Activated T-helper 1 cell treated with anti-CD3 and anti-CD28 coated beads, Interleukin-2, amount 50 U/mL, for 16 hours (primary cell): ENCODE measurements around the gene ADH6.
"Not testable (repeated sequence)": the region's sequence is repeated elsewhere in the genome, so short reads cannot be mapped to it uniquely, and the experiment has no call there.

Experiments used
- DNase-seq, 2 donors: peaks; one replicate each; pipeline ENCODE4 v3.0.0-alpha.2; 2020; ENCODE audit warnings: low read depth in 1 of 2, low spot score in 1 of 2

Gene ADH6

DNA sequence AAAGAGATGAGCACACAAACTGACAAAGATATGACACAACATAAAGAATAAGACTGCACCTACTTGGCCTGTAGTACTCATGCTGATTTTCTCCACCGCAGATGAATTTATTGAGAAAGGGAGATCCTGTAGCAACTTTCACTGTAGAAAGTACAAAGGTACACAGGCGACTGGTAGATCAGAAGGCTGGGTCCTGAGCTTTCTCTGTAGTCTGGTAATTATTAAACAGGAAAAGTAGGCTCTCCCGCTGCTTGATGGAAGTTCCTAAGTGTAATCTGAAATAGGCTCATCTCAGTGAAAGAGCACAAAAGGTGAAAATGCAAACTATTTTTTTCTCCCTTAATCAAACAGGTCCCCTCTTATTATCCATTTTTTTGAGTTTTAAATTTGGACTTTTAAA, at the start of gene ADH6:
Gene ADH6, minus strand, starts transcription at position 175 of the 400 bp plus-strand sequence. Its CDS starts 94 bp downstream, at position 81.
- no peak for DNase-seq

DNA sequence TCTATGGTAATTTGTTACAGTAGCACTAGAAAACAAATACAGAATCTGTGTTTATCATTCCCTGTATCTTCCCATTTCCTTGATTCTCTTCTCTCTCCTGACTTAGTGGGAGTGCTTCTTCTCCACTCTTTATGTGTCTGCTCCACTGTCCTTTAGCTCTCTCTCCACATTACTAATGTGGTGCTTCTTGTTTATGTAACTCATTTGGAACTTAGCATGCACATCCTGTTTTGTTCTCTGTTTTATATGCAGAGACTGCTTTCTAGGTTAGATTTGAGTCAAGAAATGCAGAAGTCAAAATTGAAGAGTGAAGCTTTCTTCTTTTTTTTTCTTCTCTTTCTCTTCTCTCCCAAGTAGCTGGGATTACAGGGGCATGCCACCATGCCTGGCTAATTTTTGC, 45.9 kb upstream of the ADH6 start:
- DNase-seq: no peak

DNA sequence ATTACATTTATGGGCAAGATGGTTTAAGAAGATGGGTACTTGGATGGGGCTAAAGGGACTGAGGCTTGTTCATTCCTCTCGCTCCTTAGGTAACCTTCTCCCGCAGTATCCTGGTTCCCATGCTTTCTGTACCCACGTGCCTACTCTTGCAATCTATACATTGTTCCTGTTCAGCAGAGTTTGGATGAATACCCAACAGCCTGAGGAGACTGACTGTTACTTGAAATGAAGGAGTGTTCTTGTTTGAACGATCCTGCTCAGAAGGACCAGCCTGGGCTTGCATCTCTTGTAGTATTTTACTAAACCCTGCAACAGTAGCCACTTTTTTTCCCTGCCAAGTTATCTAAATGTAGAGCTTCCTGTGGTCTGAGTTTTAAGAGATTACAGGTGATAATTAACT, 33.7 kb upstream of the ADH6 start:
- DNase-seq: no peak

DNA sequence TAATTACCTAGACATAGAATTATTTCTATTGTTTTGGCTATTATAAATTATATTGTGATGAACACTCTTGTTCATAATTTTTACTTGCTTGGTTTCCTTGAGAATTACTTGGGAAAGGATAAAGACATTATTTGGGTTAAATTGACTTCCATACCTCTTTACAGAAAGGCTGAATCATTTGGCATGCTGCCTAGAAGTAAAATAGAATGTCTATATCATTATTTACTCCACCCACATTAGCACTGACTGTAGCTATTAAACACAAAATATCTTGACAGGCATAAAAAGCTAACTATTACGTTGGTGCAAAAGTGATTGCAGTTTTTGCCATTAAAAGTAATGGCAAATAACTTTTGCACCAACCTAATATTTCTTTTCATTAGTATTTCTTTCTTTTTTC, 29.7 kb upstream of the ADH6 start:
- no peak for DNase-seq

DNA sequence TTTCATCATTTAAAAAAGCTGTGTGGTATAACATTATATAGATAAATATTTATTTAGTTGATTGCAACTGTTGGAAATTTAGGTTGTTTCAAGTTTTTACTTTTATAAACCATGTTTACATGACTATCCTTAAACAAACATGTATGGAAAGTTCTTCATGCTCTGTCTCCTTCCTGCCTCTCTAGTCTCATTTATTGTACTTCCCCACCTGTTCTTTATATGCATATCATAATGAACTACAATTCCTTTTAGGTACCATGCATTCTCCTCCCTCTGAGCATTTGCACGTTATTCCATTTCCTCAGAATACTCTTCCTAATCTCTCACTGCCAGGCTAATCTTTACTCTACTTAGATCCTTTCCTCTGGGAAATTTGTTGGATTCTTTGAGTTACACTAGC, 16.9 kb upstream of the ADH6 start:
- no peak for DNase-seq

DNA sequence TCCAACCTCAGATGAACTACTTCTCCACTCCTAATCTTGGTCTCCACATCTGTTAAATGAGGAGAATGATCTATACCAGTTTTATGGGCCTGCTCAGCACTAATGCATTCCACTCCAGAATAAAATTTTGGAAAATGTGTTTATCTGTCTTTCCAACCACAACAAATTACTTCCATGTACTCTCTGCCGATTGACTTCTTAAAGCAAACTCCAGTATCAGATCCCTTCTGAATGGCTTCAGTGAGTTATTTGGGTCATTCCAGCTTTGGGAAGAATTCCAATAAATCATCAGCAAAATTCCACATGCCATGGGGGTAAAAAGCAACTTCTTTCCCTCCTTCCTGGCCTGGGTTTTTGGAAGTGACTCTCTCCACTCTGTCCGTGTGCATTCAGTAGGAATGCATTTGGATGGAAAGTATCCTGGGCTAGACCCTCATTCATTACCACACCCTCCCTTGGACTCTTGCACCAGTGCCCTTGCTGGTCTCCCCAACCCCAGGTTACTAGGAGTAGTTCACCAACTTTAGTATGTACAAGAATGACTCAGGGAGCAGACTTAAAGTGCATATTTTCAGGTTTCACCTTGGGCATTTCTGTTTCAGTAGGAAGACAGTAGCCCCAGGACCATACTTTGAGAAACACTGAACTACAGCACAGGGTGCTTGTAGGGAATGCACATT, 15.4 kb upstream of the ADH6 start:
- no peak for DNase-seq

DNA sequence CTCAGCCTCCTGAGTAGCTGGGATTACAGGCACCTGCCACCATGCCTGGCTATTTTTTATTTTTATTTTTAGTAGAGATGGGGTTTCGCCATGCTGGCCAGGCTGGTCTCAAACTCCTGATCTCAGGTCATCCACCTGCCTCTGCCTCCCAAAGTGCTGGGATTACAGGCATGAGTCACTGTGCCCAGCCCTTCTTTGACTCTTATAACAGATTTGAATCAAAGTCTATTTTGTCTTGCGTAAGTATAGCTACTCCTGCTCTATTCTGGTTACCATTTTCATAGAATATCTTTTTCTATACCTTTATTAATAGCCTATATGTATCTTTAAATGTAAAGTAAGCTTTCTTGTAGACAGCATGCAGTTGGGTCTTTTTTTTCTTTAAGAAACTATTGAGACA, 14.4 kb upstream of the ADH6 start:
- not testable (repeated sequence) for DNase-seq

DNA sequence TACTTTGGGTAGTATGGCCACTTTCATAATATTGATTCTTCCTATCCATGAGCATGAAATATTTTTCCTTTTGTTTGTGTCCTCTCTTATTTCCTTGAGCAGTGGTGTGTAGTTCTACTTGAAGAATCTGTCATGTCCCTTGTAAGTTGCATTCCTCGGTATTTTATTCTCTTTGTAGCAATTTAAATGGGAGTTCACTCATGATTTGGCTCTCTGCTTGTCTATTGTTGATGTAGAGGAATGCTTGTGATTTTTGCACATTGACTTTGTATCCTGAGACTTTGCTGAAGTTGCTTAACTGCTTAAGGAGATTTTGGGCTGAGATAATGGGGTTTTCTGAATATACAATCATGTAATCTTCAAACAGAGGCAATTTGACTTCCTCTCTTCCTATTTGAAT, 9.7 kb upstream of the ADH6 start:
- DNase-seq: not testable (repeated sequence)

DNA sequence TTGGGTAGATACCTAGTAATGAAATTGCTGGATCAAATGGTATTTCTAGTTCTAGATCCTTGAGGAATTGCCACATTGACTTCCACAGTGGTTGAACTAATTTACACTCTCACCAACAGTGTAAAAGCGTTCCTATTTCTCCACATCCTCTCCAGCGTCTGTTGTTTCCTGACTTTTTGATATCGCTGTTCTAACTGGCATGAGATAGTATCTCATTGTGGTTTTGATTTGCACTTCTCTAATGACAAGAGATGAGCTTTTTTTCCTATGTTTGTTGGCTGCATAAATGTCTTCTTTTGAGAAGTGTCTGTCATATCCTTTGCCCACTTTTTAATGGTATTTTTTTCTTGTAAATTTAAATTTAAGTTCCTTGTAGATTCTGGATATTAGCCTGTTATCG, 8.6 kb upstream of the ADH6 start:
- DNase-seq: not testable (repeated sequence)

DNA sequence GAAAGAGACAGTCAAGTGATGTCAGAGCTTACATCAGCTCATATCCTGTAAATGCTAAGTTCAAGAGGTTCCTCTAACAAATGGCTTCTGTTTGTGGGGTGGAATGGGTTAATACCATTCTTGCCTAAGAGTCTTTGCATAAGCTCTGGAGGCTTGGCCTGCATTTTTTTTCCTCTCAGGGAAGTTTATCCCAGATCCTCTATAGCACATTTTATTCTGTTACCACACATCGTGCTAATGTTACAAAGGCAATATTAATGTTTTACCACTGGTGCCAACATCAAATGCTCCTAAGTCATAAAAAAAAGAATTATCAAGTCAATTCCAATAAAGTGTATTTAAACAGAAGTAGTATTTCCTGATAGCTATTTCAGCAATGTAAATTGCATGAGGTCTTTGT, 2.9 kb upstream of the ADH6 start:
- DNase-seq: no peak

DNA sequence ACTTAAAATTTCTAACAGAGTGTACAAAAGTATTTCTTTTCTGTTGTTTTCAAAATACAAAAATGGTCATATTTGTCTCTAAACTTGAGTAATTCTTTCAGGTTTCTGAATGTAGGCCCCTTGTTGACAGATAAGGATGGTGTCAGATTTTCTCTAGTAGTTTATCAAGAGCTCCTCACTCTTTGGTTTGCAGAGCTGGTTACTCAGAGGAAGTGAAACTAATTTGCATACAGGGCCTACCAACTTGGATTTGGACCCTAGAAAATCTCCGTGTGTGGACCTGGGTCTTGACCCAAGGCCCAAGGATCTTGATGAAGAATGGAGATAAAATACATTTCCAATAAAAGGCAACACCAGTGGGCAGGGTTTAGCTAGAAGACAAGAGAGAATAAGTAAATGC, 433 bp upstream of the ADH6 start:
- no peak for DNase-seq

DNA sequence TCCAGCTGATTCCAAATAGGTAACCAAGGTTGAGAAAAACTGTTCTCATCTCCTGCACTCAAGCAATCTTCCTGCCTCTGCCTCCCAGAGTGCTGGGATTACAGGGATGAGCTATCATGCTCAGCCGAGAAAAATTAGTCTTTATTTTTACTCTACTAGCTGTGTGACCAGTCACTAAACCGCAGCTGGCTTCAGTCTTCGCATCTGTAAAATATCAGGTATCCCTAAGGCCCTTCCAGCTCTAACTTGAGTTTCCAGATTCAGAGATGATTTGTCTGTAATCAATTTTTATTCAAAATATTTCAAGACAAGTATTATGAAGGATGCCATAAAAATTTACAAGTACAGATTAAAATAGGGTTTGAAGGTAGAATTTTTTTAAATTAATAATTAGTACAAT, 3.5 kb downstream of the ADH6 start:
- DNase-seq: no peak

DNA sequence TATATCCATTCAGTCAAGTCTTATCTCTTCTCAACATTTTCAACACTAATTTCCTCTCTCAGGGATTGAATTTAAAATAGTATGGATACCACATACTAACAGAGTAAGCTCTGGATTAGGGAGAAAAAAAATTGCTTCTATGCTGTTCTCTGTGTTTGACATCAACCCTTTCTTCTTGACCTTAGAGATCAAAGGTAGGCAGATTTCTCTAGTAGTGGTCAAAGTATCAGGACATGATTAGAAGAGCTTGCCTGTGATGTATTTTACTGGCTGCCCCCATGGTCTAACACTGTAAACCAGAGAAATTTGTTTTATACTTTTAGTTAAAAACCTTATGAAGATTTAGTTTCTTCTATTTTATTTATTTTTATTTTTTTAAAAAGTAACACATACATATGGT, 8.3 kb downstream of the ADH6 start:
- no peak for DNase-seq

DNA sequence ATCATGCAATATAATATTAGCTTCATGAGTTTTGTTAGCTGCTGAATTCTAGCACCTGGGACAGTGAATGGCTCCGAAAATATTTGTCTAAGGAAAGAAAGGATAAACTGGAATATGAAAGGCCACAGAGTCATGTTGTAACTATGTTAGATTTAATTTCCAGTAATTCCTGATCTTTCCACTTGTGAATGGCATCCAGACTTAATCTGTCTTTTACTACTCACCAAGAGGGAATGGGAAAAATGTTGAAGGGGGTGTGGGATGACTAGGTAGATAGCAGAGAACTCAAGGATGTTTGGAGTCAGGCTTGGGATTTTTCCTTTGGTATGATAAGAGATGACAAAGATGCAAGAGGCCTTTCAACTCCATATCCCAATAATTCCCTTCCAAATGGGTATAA, 9.4 kb downstream of the ADH6 start:
- DNase-seq: no peak

DNA sequence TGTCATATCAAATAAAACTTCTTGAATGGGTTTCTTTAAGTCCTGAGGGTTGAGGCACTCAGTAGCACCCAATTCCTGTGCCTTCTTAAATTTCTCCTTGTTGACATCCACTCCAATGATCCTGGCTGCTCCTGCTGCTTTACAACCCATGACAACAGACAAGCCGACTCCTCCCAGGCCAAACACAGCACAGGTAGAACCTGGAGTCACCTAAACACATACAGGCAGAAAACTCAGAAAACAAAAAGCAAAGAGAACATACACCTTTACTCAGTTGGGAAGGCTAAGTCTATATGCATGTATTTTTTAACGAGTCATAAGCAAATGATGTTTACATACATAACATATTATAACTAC, 10.3 kb downstream of the ADH6 start:
- no peak for DNase-seq

DNA sequence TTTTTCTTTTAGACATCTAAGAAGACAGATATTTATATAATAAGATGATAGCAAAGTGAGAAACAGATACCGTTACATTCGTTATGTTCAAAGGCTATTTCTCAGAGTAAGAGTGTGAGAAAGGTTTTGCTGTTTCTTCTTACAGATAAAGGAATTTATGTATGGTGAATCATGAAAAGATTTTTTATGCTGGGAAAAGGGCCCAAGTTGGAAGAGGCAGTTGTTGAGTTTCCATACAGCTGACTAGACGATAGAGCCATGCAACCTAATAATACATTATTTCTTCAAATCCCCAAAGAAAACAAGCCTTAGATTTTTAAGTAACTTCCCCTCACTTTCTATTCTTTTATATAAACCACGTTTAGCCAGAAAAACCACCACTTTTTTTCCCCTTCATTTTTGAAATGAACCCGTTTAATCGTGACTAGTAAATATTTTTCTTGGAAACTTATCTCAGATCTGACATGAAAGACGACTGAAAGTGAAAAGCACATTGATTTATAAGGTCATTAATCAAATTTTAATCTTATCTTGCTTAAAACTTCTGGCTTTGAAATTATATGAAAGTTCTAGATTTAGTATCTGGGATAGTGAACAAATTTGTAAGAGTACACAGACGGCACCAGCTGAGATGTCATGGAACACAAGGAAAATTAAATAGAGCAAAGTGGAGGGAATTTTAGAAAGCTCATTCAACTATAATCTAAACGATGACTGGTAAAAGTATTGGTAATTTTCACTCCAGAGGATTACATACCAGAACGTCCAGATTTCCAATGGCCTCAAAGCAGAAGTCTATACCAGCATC, 10.9 kb downstream of the ADH6 start:
- DNase-seq: no peak

DNA sequence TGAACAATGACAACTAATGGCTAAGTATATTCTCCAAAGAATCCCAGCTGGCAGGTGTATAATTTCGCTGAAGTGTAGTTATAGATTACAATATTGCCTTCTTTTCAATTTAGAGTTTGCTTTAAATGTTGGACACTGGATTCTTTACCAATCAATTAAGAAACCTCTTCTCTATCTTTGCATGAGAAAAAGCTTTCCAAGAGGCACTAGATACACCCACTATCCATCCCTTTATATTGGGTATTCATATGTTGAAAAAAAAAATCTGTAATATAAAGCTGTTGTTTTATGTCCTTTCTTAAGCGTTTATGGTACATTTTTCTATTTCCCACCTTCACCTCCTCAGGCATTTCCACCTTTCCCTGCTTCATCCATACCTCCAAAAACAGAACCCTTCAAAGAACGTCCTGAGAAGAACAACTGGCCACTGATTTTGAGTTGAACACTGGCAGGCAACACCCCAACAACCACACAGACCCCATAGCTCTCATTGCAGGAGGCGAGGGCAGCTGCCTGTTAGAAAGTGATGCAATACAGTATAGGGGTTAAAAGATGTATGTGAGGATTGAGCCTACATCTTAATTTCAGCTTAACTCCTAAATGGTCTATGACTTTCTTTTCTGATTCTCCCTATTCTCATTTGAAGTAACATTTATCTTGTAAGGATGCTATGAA, 11.8 kb downstream of the ADH6 start:
- DNase-seq: no peak

DNA sequence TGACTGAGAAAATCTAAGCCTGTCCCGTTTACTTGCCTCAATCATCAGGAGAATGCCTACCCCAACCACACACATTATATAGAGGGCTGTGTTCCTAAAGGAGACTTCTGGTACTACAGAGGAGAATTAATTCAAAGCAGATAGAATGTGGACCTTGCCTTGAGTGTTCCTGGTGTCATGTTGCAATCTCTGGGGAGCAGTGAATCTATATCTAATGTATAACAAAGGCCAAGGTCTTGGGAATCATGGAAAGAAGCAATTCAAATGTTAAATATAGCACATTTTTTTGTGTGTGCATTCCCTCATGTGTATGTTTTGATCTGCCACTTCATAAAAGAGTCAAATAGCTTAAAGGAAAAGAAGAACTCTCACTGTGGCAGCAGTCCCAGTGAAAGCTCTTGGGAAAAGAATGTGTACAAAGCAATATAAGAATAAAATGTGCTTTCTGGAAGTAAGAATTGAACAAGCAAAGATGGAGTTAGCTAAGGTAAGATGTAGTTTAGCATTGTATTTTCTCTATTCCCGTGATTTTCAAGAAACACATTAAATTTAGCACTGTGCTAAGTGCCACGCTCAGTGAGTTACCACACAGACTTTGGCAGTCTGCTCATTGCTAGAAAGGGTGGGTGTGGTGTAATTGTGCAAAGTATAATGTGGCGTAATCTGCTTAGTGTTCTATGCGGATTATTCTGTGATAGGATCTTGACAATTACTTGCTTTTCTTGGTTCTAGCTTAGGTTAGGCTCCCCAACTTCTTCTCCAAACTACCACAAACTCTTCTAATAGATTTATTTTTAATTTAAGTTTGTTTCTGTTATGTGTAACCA, 13.7 kb downstream of the ADH6 start:
- DNase-seq: no peak

DNA sequence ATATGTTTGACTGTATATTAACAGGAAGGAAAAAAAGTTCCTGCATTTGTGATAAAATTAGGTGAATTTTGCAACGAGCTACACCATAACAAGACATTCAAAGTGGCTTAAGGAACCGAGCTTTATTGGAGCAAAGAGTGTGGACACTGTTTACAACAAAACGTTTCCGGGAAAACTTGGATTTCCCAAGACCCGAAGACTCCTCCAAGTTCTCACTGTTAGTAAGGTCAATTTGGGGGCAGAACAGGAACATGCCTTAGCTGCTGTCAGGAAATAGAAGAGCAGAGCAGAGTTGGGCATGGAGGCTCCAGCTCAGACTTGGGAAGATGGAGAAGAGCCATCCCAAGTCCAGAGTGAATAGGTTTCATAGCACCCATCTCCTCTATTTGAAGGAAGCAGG, 16.5 kb downstream of the ADH6 start:
- no peak for DNase-seq

DNA sequence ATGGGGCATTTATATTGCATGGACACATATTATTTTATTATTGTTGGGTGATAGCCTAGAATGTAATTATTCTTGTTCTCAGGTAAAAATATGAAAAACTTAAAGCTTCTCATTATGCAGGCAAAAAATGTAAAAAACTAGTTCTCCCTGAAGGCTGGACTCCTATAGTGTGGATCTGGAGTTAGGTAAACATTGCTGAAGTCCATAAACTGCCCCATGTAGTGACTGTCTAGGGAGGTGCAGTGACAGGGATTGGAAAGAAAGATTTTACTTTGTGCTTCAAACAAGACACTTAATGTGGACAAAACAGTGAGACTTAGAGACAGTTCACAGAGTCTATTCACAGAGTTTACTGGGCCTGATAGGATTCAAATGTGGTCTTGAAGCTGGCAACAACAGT, 17.0 kb downstream of the ADH6 start:
- no peak for DNase-seq

DNA sequence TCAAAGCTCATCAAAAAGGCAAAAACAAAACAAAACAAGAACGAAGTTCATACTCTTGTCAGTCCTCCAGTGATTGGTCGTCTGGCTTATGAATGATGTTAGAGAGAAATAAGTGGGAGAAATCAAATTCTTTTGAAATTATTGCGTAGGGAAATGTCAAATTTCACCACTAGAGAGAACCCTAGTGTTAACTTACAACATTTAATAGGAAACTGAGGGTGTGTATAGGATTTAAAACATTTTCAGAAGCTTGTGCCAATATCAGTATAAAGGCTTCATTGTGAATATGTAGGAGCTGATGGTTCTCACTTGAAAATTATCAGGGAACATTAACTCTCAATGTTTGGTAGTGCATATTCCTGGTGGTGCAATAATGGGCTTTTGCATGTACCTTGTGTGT, 17.4 kb downstream of the ADH6 start:
- DNase-seq: no peak

DNA sequence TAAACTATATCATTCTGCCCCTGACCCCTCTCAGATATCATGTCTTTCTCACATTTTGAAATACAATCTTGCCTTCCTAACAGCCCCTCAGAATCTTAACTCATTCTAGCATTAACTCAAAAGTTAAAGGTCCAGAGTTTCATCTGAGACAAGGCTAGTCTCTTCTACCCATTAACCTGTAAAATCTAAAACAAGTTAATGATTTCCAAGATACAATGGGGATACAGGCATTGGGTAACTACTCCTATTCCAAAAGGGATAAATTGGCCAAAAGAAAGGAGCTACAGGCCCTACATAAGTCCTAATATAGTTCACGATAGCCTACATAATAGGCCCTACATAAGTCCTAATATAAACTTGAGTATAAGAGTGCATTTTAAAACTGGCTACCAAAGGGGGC, 18.9 kb downstream of the ADH6 start:
- no peak for DNase-seq
